VCaP (cell line): ENCODE measurements around the gene HPS5.

Experiments used
- H3K27ac ChIP-seq: fragments of 450-650 bp; 2 replicates; pipeline ENCODE4 v1.5.1; 2017
- TF ChIP-seq, protein P1 (sequence below): fragments of 450-650 bp; conservative IDR thresholded peaks from 2 replicates; pipeline ENCODE4 v1.5.1; 2017; ENCODE audit warnings: mild to moderate bottlenecking, moderate library complexity

The HPS5 gene

DNA sequence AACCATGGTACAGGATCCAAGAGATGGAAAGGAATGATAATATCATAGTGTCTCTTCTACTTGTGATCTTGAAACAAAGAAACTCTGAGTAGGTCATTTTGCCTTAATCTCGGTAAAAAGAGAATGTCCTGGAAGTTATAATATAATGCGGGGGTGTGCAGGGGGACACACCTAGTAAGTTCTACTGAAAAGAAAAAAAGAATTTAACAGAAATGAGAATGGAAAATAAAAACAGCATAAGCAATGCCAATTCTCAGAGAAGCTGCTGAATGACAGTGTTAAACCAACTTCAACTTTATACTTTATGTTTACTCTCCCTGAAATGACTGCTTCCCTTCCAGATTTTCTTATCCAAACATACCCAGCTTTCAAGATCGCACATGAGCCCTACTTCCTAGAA lies 2.0 kb downstream of the HPS5 start:
- H3K27ac ChIP-seq: no peak overlapping the region
- TF ChIP-seq, protein P1, sequence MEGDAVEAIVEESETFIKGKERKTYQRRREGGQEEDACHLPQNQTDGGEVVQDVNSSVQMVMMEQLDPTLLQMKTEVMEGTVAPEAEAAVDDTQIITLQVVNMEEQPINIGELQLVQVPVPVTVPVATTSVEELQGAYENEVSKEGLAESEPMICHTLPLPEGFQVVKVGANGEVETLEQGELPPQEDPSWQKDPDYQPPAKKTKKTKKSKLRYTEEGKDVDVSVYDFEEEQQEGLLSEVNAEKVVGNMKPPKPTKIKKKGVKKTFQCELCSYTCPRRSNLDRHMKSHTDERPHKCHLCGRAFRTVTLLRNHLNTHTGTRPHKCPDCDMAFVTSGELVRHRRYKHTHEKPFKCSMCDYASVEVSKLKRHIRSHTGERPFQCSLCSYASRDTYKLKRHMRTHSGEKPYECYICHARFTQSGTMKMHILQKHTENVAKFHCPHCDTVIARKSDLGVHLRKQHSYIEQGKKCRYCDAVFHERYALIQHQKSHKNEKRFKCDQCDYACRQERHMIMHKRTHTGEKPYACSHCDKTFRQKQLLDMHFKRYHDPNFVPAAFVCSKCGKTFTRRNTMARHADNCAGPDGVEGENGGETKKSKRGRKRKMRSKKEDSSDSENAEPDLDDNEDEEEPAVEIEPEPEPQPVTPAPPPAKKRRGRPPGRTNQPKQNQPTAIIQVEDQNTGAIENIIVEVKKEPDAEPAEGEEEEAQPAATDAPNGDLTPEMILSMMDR: no peak

DNA sequence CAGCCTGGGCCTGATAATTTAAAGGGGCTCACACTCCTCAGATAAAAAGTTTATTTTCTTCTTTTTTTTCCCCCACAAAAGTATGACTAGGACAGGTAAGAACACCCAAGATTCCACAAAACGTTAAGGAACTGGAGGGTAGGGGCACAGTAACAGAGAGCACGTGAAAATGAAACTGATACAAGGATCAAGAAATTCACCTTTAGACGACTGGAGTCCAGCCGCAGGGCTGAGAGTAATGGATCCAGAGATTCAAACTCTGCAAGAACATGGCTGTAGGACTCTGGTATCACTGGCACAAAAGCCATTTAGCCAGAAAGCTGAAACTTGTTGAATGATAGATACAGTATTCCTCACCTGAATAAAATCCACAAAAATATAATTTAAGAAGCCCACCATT lies 4.4 kb downstream of the HPS5 start:
- TF ChIP-seq, protein P1: no peak
- H3K27ac ChIP-seq: no peak overlapping the region

DNA sequence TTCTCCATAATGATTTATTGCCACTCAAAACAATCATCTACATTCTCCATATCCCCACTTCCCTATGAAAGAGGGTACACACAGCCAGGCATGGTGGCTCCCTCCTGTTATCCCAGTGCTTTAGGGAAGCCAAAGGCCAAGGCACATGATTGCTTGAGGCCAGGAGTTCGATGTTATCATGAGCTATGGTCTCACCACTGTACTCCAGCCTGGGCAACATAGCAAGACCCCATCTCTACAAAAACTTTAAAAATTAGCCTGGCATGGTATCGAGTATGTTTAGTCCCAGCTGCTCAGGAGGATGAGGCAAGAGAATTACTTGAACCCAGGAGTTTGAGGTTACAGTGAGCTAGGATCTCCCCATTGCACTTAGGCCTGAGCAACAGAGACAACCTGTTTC lies 6.0 kb downstream of the HPS5 start:
- TF ChIP-seq, protein P1: no peak

DNA sequence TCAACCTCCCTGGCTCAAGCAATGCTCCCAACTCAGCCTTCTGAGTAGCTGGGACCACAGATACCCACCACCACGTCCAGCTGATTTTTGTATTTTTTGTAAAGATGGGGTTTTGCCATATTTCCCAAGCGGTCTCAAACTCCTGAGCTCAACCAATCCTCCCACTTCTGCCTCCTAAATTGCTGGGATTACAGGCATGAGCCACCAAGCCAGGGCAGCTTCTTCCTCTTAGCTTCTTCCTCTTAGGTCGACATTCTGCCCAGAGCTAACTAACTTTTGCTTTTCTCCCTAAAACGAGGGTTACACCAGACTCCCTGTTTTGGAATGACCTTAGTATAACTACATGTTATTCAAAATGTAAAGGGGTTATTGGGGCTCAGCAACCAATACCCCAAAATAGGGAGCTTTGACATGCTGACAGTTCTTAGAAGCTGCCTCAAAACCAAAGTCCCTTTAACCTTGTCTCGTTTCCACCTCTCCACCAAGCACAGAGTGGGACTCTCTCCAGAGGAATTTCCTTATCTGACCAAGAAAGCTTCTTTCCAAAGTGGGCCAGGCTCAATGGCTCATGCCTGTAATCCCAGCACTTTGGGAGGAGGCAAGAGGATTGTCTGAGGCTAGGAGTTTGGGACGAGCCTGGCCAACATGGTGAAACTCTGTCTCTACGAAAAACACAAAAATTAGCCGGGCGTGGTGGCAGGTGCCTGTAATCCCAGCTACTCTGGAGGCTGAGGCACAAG lies 7.0 kb downstream of the HPS5 start:
- H3K27ac ChIP-seq: no peak overlapping the region
- TF ChIP-seq, protein P1: no peak

More for the DNA sequence above, 6.0 kb downstream of the HPS5 start:
- no peak overlapping the region for H3K27ac ChIP-seq

DNA sequence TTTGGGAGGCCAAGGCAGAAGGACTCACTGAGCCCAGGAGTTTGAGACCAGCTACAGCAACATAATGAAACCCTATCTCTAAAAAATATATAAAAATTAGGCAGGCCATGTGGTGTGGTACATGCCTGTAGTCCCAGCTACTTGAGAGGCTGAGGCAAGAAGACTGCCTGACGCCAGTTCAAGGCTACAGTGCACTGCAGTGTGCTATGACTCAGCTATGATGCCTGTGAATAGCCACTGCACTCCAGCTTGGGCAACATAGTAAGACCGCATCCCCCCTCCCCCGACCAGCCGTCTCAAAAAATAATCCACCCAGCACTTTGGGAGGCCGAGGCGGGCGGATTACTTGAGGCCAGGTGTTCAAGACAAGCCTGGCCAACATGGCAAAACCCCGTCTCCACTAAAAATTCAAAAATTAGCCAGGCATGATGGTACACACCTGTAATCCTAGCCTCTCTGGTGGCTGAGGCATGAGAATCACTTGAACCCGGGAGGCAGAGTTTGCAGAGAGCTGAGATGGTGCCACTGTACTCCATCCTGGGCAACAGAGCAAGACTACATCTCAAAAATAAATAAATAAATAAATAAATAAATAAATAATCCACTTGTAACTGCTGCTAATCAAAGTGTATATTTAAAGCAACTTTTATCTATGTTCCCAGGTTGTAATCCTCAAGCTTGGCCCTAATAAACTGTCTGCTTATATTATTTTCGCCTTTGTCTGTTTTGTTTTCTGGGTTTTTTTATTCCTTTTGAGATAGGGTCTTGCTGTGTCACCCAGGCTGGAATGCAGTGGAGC lies 7.8 kb downstream of the HPS5 start:
- TF ChIP-seq, protein P1: no peak
- H3K27ac ChIP-seq: no peak overlapping the region

DNA sequence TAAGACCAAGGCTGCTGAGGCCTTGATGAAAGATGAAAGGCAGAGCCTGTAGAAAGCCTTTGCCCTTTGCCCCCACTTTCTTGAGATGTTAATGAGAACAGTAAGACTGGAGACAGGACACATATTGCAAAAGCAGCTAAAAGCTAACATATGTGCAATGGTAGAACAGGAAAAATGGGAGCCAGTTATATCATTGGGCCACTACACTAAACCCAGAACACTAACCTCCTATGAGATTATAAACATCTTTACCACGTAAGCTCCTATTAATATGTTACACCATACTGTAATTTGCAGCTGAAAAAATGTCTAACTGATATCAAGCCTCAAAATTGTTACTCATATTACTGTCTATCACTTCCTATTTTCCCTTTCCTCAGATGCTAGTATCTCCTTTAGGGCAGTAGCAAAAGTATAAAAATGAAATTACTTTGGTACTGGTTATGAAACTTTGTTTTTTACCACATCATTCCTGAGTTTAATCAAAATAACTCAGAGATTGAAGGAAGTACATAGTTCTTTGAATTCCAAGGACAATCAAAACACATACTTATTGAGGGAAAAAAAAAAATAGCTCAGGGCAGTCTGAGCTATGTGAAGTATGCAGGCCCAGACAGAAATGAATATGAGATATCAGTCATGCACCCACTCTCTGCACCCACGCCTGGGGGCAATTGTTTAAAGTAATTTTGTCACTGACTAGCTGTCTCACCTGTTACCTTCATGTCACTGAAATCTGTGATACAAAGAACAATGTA lies 9.1 kb downstream of the HPS5 start:
- TF ChIP-seq, protein P1: no peak

DNA sequence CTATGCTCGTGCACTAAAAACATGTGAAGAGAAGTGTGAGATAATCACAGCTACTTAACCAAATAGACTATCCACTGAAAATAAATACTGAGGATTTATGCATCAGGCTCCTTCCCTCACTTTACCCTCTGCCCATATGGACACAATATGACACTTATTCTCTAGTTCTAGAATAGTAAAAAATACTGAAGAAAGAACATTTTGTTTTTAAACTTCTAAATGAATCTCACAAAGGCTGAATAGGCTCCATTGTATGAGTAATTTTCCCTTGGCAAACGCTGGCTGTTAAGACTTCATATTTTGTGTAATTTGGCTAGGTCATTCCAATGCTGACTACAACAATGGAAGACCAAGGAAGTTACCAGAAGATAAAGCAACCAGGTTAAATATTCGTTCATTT lies 9.9 kb downstream of the HPS5 start:
- TF ChIP-seq, protein P1: no peak
- no peak overlapping the region for H3K27ac ChIP-seq

More for the DNA sequence above, 9.1 kb downstream of the HPS5 start:
- no peak overlapping the region for H3K27ac ChIP-seq
